MCF 10A (cell line): ENCODE data around the gene RPL23. TPM values are rescaled to one million over a fixed set of nuclear protein-coding genes. Genes with fewer than 3 reads are reported as not detected.

Experiments
- BruUV-seq: library from RNA; stranded (reverse); fragments of 400-500 nt; replicated peaks from 2 replicates; lab custom pipeline; 2021; lab: Mats Ljungman, UMichigan
- CTCF ChIA-PET: fragments of 300-600 bp; sonication (Branson Sonifier 250); formaldehyde crosslinking; extraction: SDS; loops from one replicate; lab custom pipeline; 2021; ENCODE audit warnings: antibody characterized with exemption, inconsistent platforms; lab: Yijun Ruan, JAX
- POLR2A ChIA-PET: fragments of 300-600, 350-650 bp; sonication (Branson Sonifier 250); formaldehyde crosslinking; extraction: SDS; loops from one replicate; lab custom pipeline; 2020; ENCODE audit warnings: antibody characterized with exemption, inconsistent platforms; lab: Yijun Ruan, JAX
- DNase-seq: peaks from one replicate; pipeline ENCODE4 v3.0.0-alpha.2; 2018; ENCODE audit not compliant: unreplicated experiment
- H3K27ac Mint-ChIP-seq: one replicate; pipeline ENCODE4 v1.8.0; 2022; ENCODE audit warnings: mild to moderate bottlenecking, low read depth, mixed read lengths; ENCODE audit not compliant: unreplicated experiment
- H3K27me3 Mint-ChIP-seq: one replicate; pipeline ENCODE4 v1.8.0; 2022; ENCODE audit warnings: mixed read lengths; ENCODE audit not compliant: insufficient read depth, unreplicated experiment
- H3K36me3 Mint-ChIP-seq: one replicate; pipeline ENCODE4 v1.8.0; 2022; ENCODE audit warnings: mild to moderate bottlenecking, moderate library complexity, mixed read lengths; ENCODE audit not compliant: insufficient read depth, unreplicated experiment
- H3K4me1 Mint-ChIP-seq: one replicate; pipeline ENCODE4 v1.8.0; 2022; ENCODE audit warnings: mixed read lengths; ENCODE audit not compliant: insufficient read depth, unreplicated experiment
- H3K4me3 Mint-ChIP-seq: one replicate; pipeline ENCODE4 v1.8.0; 2022; ENCODE audit warnings: mild to moderate bottlenecking, moderate library complexity, mixed read lengths; ENCODE audit not compliant: unreplicated experiment
- H3K9me3 Mint-ChIP-seq: one replicate; pipeline ENCODE4 v1.8.0; 2022; ENCODE audit warnings: mixed read lengths; ENCODE audit not compliant: unreplicated experiment
- CTCF ChIP-seq: fragments of 200-600 bp; IDR thresholded peaks from one replicate; pipeline ENCODE4 v1.8.0; 2022; ENCODE audit warnings: antibody characterized with exemption, mild to moderate bottlenecking; ENCODE audit not compliant: unreplicated experiment
- intact Hi-C: fragments of 100-400 bp; cut with micrococcal nuclease; formaldehyde crosslinking; loops from 2 replicates; pipeline ENCODE4 v1.14.1; 2022
- total RNA-seq: library from RNA; stranded (reverse); gene quantifications from 2 replicates; pipeline ENCODE4 v1.2.3, GENCODE V29; 2022

Gene RPL23
- total RNA-seq, 1 experiment from 2014 or later: 1,891 TPM

DNA sequence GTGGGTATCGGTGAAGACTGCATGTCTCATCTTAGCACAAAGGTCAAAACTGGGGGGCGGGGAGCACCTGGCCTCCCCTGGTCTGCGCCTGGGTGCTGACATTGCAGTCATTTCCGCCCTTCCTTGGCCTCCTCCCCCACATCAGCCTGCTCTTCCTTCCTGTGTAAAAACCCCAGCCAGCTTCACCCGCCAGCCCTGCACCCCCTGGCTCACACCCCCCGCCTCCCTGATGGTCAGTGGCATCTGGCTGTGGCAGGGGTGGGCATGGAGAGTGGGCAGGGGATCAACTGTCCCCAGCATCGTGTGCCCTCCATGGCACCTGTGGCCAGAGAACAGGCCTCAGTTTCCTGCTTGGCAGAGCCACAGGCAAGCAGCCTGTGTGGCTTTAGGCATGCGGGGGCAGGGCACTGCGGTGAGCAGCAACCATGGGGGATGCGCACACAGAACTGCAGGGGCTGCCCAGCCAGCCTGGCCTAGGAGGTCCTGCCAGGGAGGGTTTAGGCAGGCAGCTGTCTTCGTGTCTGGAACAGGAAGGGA, 45.4 kb upstream of the RPL23 start:
- H3K4me1 Mint-ChIP-seq: peaks cover 8% of the 10 kb centered on the region
- no peak overlapping the region for H3K4me3 Mint-ChIP-seq
- intact Hi-C loops: no loop called here
- POLR2A ChIA-PET: interaction anchor here (0.7 kb wide), 2 partner anchors 99 to 313 kb away, joined by 3 to 4 read pairs; no protein-coding TSS in a partner anchor
- no peaks in the 10 kb centered on the region for H3K9me3 Mint-ChIP-seq
- peaks cover 37% of the 10 kb centered on the region for H3K36me3 Mint-ChIP-seq
- TF ChIP-seq CTCF: no peak
- no peak for DNase-seq
- no peaks in the 10 kb centered on the region for H3K27me3 Mint-ChIP-seq
- H3K27ac Mint-ChIP-seq: no peak overlapping the region
- CTCF ChIA-PET: interaction anchor here (1.2 kb wide), 1 partner anchor 7 kb away, joined by 3 read pairs; no protein-coding TSS in a partner anchor
- BruUV-seq: no TSS peak

GRCh38 chr17:38898291-38898679, 44.8 kb upstream of the RPL23 start:
- no peak overlapping the region for H3K4me3 Mint-ChIP-seq
- H3K9me3 Mint-ChIP-seq: no peaks in the 10 kb centered on the region
- ChIA-PET POLR2A (no interaction called here), CTCF (interaction anchor here (1.2 kb wide), 1 partner anchor 8 kb away, joined by 3 read pairs; no protein-coding TSS in a partner anchor)
- DNase-seq: no peak
- peaks cover 8% of the 10 kb centered on the region for H3K4me1 Mint-ChIP-seq
- no peaks in the 10 kb centered on the region for H3K27me3 Mint-ChIP-seq
- no peak for TF ChIP-seq CTCF
- H3K27ac Mint-ChIP-seq: no peak overlapping the region
- BruUV-seq: no TSS peak
- H3K36me3 Mint-ChIP-seq: peaks cover 31% of the 10 kb centered on the region
- intact Hi-C loops: no loop called here

GRCh38 chr17:38897671-38898290, 44.3 kb upstream of the RPL23 start:
- TF ChIP-seq CTCF: no peak
- intact Hi-C loops: no loop called here
- BruUV-seq: no TSS peak
- H3K27me3 Mint-ChIP-seq: no peaks in the 10 kb centered on the region
- H3K27ac Mint-ChIP-seq: no peak overlapping the region
- H3K9me3 Mint-ChIP-seq: no peaks in the 10 kb centered on the region
- no peak overlapping the region for H3K4me3 Mint-ChIP-seq
- ChIA-PET POLR2A (no interaction called here), CTCF (interaction anchor here (1.2 kb wide), 1 partner anchor 9 kb away, joined by 3 read pairs; no protein-coding TSS in a partner anchor)
- peaks cover 8% of the 10 kb centered on the region for H3K4me1 Mint-ChIP-seq
- DNase-seq: no peak
- H3K36me3 Mint-ChIP-seq: peaks cover 33% of the 10 kb centered on the region

DNA sequence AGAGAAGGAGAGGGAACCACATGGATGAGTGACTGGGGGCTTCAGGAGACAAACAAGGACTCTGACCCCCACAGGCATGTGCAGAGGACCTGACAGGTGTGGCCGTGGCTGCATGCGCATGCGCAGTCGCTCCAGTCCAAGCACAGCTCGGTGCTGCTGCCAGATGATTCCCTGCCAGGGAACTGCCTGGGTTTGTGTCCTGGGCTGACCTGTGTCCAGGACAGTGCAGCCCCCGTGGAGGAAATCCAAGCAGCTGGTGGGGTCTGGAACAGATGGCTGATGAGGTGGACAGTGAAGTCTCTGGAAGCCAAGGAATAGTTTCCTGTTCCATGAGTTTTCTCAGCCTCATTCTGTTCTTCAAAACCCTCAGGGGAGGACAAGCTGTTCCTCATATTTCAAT, 43.7 kb upstream of the RPL23 start:
- H3K27me3 Mint-ChIP-seq: no peaks in the 10 kb centered on the region
- H3K4me3 Mint-ChIP-seq: no peak overlapping the region
- H3K27ac Mint-ChIP-seq: no peak overlapping the region
- H3K9me3 Mint-ChIP-seq: no peaks in the 10 kb centered on the region
- no TSS peak for BruUV-seq
- TF ChIP-seq CTCF: no peak
- peaks cover 39% of the 10 kb centered on the region for H3K36me3 Mint-ChIP-seq
- intact Hi-C loops: no loop called here
- no peak for DNase-seq
- H3K4me1 Mint-ChIP-seq: peaks cover 8% of the 10 kb centered on the region
- POLR2A ChIA-PET: no interaction called here
- CTCF ChIA-PET: no interaction called here
